HepG2 (cell line): ENCODE results near the gene OPN3. TPM values are rescaled to one million over a fixed set of nuclear protein-coding genes. Genes with fewer than 3 reads are reported as not detected.

Source experiments
- BORCS8-MEF2B ChIP-seq: sonication (generic); formaldehyde crosslinking; IDR thresholded peaks from 2 replicates; pipeline ENCODE4 v1.8.0; 2022; ENCODE audit warnings: mild to moderate bottlenecking, missing genetic modification reagents
- CAMTA2 ChIP-seq: sonication (generic); formaldehyde crosslinking; IDR thresholded peaks from 2 replicates; pipeline ENCODE4 v1.4.0; 2020; ENCODE audit warnings: mild to moderate bottlenecking, missing genetic modification reagents, borderline replicate concordance
- GPN1 ChIP-seq: sonication (generic); formaldehyde crosslinking; IDR thresholded peaks from 2 replicates; pipeline ENCODE4 v1.5.1; 2020; ENCODE audit warnings: missing genetic modification reagents, borderline replicate concordance
- HMGA1 ChIP-seq: sonication (generic); formaldehyde crosslinking; conservative IDR thresholded peaks from 2 replicates; pipeline ENCODE4 v1.4.0; 2020; ENCODE audit warnings: missing genetic modification reagents
- HOXA3 ChIP-seq: sonication (generic); formaldehyde crosslinking; IDR thresholded peaks from 2 replicates; pipeline ENCODE4 v1.5.0; 2020; ENCODE audit warnings: missing genetic modification reagents
- HOXA5 ChIP-seq: sonication (generic); formaldehyde crosslinking; IDR thresholded peaks from 2 replicates; pipeline ENCODE4 v1.4.0; 2020; ENCODE audit warnings: missing genetic modification reagents
- IKZF4 ChIP-seq: sonication (generic); formaldehyde crosslinking; IDR thresholded peaks from 2 replicates; pipeline ENCODE4 v1.5.1; 2020; ENCODE audit warnings: borderline replicate concordance, mild to moderate bottlenecking, low read depth, missing genetic modification reagents; ENCODE audit errors: not compliant biosample characterization
- IKZF5 ChIP-seq: IDR thresholded peaks from 2 replicates; pipeline ENCODE4 v1.6.1; 2018; ENCODE audit warnings: missing genetic modification reagents, mild to moderate bottlenecking, missing compliant biosample characterization
- JARID2 ChIP-seq: sonication (generic); formaldehyde crosslinking; IDR thresholded peaks from 2 replicates; pipeline ENCODE4 v1.8.1; 2023; ENCODE audit warnings: missing genetic modification reagents, inconsistent platforms; ENCODE audit not compliant: insufficient replicate concordance
- MZF1 ChIP-seq: sonication (generic); formaldehyde crosslinking; IDR thresholded peaks from 2 replicates; pipeline ENCODE4 v1.8.1; 2023; ENCODE audit warnings: mild to moderate bottlenecking, missing genetic modification reagents, borderline replicate concordance
- NCOA1 ChIP-seq: sonication (generic); formaldehyde crosslinking; IDR thresholded peaks from 2 replicates; pipeline ENCODE4 v1.9.0; 2021; ENCODE audit warnings: missing genetic modification reagents
- PITX1 ChIP-seq: sonication (generic); formaldehyde crosslinking; IDR thresholded peaks from 2 replicates; pipeline ENCODE4 v1.5.1; 2020; ENCODE audit warnings: mild to moderate bottlenecking, missing genetic modification reagents
- SMAD1 ChIP-seq: sonication (generic); formaldehyde crosslinking; IDR thresholded peaks from 2 replicates; pipeline ENCODE4 v1.4.0; 2020; ENCODE audit warnings: missing genetic modification reagents, low read depth, mild to moderate bottlenecking, borderline replicate concordance
- TRIM24 ChIP-seq: sonication (generic); formaldehyde crosslinking; IDR thresholded peaks from 2 replicates; pipeline ENCODE4 v1.8.0; 2022; ENCODE audit warnings: mild to moderate bottlenecking, missing genetic modification reagents
- ZBTB39 ChIP-seq: sonication (generic); formaldehyde crosslinking; IDR thresholded peaks from 2 replicates; pipeline ENCODE4 v1.5.0; 2020; ENCODE audit warnings: missing genetic modification reagents
- ZNF12 ChIP-seq: sonication (generic); formaldehyde crosslinking; IDR thresholded peaks from 2 replicates; pipeline ENCODE4 v1.5.0; 2020; ENCODE audit warnings: missing genetic modification reagents
- ZNF484 ChIP-seq: sonication (generic); formaldehyde crosslinking; IDR thresholded peaks from 2 replicates; pipeline ENCODE4 v1.5.1; 2020; ENCODE audit warnings: mild to moderate bottlenecking, low read depth, missing genetic modification reagents, borderline replicate concordance
- ZNF549 ChIP-seq: sonication (generic); formaldehyde crosslinking; IDR thresholded peaks from 2 replicates; pipeline ENCODE4 v1.5.0; 2020; ENCODE audit warnings: missing genetic modification reagents
- polyA plus RNA-seq, 8 experiments: library from polyadenylated mRNA; depleted of rRNA in 3 of 8; stranded (reverse) in 7 of 8; unstranded in 1 of 8; fragments of >200 nt; fragmentation: Illumina TruSeq in 4 of 8; extraction: Trizol in 4 of 8; gene quantifications; 2 replicates each; pipeline versions ENCODE4 v1.2.1 to v1.2.3, GENCODE V29; 2011 to 2016; ENCODE audit warnings: low read depth in 4 of 8, missing spikeins in 1 of 8, mixed read lengths in 1 of 8; ENCODE audit not compliant: insufficient read depth in 1 of 8
- total RNA-seq, 5 experiments: library from RNA; depleted of rRNA; stranded (reverse); fragments of >200 nt; fragmentation: Illumina TruSeq; extraction: Trizol; gene quantifications; 2 replicates each; pipeline ENCODE4 v1.2.3, GENCODE V29; 2016; ENCODE audit warnings: low read depth in 1 of 5
- TF ChIP-seq, protein P1 (sequence below): sonication (generic); formaldehyde crosslinking; IDR thresholded peaks from 2 replicates; pipeline ENCODE4 v1.8.1; 2023; ENCODE audit warnings: mild to moderate bottlenecking, missing genetic modification reagents, borderline replicate concordance
- TF ChIP-seq, protein P2 (sequence below): sonication (generic); formaldehyde crosslinking; IDR thresholded peaks from 2 replicates; pipeline ENCODE4 v1.8.0; 2022; ENCODE audit warnings: missing genetic modification reagents, mild to moderate bottlenecking, moderate library complexity, borderline replicate concordance
- TF ChIP-seq, protein P3 (sequence below): sonication (generic); formaldehyde crosslinking; IDR thresholded peaks from 2 replicates; pipeline ENCODE4 v1.4.0; 2020; ENCODE audit warnings: missing genetic modification reagents, borderline replicate concordance

The OPN3 gene
- total and polyA plus RNA-seq, 2 of the 13 experiments (the other 11 are each of a cell fraction or from before 2014, with no cell fraction given) = 17.4 to 23.0 TPM

DNA sequence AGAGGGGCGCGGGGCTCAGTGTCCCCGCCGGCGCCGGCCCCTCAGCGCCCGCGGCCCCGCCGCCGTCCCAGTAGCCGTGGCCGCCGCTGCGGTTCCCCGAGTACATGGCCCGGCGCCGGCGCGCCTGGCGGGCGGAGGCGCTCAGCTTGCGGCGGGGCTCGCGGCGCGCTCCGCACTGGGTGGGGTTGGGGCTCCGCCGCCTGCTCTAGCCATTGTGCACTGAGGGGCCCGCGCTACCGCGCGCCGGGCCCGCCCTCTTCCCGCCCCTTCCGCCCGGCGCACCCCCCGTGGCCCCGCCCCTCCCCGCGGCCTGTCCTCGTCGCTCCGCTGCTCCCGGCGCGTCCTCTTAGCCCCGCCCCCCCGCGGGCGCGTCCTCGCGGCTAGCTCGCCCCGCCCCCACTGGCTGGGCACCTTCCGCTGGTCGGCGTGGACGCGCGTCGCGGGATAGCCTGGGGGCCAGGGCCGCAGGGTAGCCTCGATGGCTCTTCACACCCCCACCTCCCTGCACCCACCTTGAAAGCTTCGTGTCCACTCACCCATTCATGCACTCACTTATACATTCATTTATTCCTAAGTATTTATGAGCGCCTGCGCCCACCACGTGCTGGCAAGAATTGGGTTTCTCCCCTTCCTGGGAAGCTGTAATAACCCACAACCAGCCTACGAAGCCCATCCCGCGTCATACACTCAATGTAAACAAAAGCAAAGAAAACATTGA lies at the start of gene OPN3, which contains the start of gene CHML (continued):
- TF ChIP-seq IKZF5 (CRISPR knock-in tag) (0 out of 2 replicates have a peak, but pooled peaks have one; percentile 21), BORCS8-MEF2B (CRISPR knock-in tag) (peak; percentile 45; the same call in 1 of the 2 replicates), ZNF12 (no peak), MZF1 (no peak), NCOA1 (CRISPR knock-in tag) (no peak), TRIM24 (no peak), IKZF4 (CRISPR knock-in tag) (no peak), HOXA5 (CRISPR knock-in tag) (peak; percentile 64; the same call in 1 of the 2 replicates), HOXA3 (CRISPR knock-in tag) (peak; percentile 56; the same call in 1 of the 2 replicates), ZBTB39 (CRISPR knock-in tag) (no peak), GPN1 (CRISPR knock-in tag) (no peak), JARID2 (CRISPR knock-in tag) (no peak), ZNF484 (CRISPR knock-in tag) (no peak), SMAD1 (CRISPR knock-in tag) (no peak), CAMTA2 (CRISPR knock-in tag) (no peak), PITX1 (0 out of 2 replicates have a peak, but pooled peaks have one; percentile 46), HMGA1 (no peak), ZNF549 (CRISPR knock-in tag) (no peak)
- TF ChIP-seq, protein P1, sequence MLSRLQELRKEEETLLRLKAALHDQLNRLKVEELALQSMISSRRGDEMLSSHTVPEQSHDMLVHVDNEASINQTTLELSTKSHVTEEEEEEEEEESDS (CRISPR knock-in tag) = 0 out of 2 replicates have a peak, but pooled peaks have one; percentile 51
- TF ChIP-seq, protein P2, sequence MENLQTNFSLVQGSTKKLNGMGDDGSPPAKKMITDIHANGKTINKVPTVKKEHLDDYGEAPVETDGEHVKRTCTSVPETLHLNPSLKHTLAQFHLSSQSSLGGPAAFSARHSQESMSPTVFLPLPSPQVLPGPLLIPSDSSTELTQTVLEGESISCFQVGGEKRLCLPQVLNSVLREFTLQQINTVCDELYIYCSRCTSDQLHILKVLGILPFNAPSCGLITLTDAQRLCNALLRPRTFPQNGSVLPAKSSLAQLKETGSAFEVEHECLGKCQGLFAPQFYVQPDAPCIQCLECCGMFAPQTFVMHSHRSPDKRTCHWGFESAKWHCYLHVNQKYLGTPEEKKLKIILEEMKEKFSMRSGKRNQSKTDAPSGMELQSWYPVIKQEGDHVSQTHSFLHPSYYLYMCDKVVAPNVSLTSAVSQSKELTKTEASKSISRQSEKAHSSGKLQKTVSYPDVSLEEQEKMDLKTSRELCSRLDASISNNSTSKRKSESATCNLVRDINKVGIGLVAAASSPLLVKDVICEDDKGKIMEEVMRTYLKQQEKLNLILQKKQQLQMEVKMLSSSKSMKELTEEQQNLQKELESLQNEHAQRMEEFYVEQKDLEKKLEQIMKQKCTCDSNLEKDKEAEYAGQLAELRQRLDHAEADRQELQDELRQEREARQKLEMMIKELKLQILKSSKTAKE (CRISPR knock-in tag) = peak; percentile 70; the same call in 1 of the 2 replicates
- TF ChIP-seq, protein P3, sequence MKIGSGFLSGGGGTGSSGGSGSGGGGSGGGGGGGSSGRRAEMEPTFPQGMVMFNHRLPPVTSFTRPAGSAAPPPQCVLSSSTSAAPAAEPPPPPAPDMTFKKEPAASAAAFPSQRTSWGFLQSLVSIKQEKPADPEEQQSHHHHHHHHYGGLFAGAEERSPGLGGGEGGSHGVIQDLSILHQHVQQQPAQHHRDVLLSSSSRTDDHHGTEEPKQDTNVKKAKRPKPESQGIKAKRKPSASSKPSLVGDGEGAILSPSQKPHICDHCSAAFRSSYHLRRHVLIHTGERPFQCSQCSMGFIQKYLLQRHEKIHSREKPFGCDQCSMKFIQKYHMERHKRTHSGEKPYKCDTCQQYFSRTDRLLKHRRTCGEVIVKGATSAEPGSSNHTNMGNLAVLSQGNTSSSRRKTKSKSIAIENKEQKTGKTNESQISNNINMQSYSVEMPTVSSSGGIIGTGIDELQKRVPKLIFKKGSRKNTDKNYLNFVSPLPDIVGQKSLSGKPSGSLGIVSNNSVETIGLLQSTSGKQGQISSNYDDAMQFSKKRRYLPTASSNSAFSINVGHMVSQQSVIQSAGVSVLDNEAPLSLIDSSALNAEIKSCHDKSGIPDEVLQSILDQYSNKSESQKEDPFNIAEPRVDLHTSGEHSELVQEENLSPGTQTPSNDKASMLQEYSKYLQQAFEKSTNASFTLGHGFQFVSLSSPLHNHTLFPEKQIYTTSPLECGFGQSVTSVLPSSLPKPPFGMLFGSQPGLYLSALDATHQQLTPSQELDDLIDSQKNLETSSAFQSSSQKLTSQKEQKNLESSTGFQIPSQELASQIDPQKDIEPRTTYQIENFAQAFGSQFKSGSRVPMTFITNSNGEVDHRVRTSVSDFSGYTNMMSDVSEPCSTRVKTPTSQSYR (CRISPR knock-in tag) = peak; percentile 95
